ENCODE results near the gene NTM.

The NTM gene

GRCh38 chr11:131910178-131910522 lies 539.7 kb downstream of the NTM start:
- no peak overlapping the region for H3K4me3 ChIP-seq (ENCODE audit: low read length)
- TF ChIP-seq ZNF274 (IDR thresholded peaks at IDR 0.05; ENCODE audit: low read depth, low read length) = no peak

GRCh38 chr11:131910523-131911387 lies 540.3 kb downstream of the NTM start:
- H3K4me3 ChIP-seq (ENCODE audit: low read length) = peak overlapping the region; percentile 42; the same call in 1 of the 2 replicates
- no peak for TF ChIP-seq ZNF274 (IDR thresholded peaks at IDR 0.05; ENCODE audit: low read depth, low read length)

GRCh38 chr11:131911388-131912032 lies 541.1 kb downstream of the NTM start:
- H3K4me3 ChIP-seq (ENCODE audit: low read length) = peak overlapping the region; percentile 42; the same call in 1 of the 2 replicates

- TF ChIP-seq ZNF274 (IDR thresholded peaks at IDR 0.05; ENCODE audit: low read depth, low read length) = no peak
- no peak overlapping the region for H3K4me3 ChIP-seq (ENCODE audit: low read length)
These were observed 541.7 kb downstream of the NTM start for GRCh38 chr11:131912134-131912533.

GRCh38 chr11:131913267-131913666 lies 542.9 kb downstream of the NTM start:
- H3K4me3 ChIP-seq (ENCODE audit: low read length) = no peak overlapping the region
- TF ChIP-seq ZNF274 (IDR thresholded peaks at IDR 0.05; ENCODE audit: low read depth, low read length) = no peak

- no peak for TF ChIP-seq ZNF274 (IDR thresholded peaks at IDR 0.05; ENCODE audit: low read depth, low read length)
- no peak overlapping the region for H3K4me3 ChIP-seq (ENCODE audit: low read length)
These were observed 544.0 kb downstream of the NTM start for GRCh38 chr11:131914361-131914774.

GRCh38 chr11:131916638-131917037 lies 546.2 kb downstream of the NTM start:
- no peak overlapping the region for H3K4me3 ChIP-seq (ENCODE audit: low read length)
- TF ChIP-seq ZNF274 (IDR thresholded peaks at IDR 0.05; ENCODE audit: low read depth, low read length) = no peak

GRCh38 chr11:131917634-131918384 lies 547.4 kb downstream of the NTM start:
- no peak for TF ChIP-seq ZNF274 (IDR thresholded peaks at IDR 0.05; ENCODE audit: low read depth, low read length)
- no peak overlapping the region for H3K4me3 ChIP-seq (ENCODE audit: low read length)

GRCh38 chr11:131918663-131919062 lies 548.2 kb downstream of the NTM start:
- TF ChIP-seq ZNF274 (IDR thresholded peaks at IDR 0.05; ENCODE audit: low read depth, low read length) = no peak
- no peak overlapping the region for H3K4me3 ChIP-seq (ENCODE audit: low read length)

- no peak for TF ChIP-seq ZNF274 (IDR thresholded peaks at IDR 0.05; ENCODE audit: low read depth, low read length)
- no peak overlapping the region for H3K4me3 ChIP-seq (ENCODE audit: low read length)
These were observed 551.8 kb downstream of the NTM start for GRCh38 chr11:131922220-131922619.

- TF ChIP-seq ZNF274 (IDR thresholded peaks at IDR 0.05; ENCODE audit: low read depth, low read length) = no peak
These were observed 552.9 kb downstream of the NTM start for GRCh38 chr11:131923309-131923708.

GRCh38 chr11:131924001-131924400 lies 553.6 kb downstream of the NTM start:
- TF ChIP-seq ZNF274 (IDR thresholded peaks at IDR 0.05; ENCODE audit: low read depth, low read length) = no peak
- H3K4me3 ChIP-seq (ENCODE audit: low read length) = no peak overlapping the region

More at GRCh38 chr11:131923309-131923708, 552.9 kb downstream of the NTM start:
- H3K4me3 ChIP-seq (ENCODE audit: low read length) = no peak overlapping the region

GRCh38 chr11:131924457-131925201 lies 554.2 kb downstream of the NTM start:
- TF ChIP-seq ZNF274 (IDR thresholded peaks at IDR 0.05; ENCODE audit: low read depth, low read length) = no peak
- H3K4me3 ChIP-seq (ENCODE audit: low read length) = no peak overlapping the region

GRCh38 chr11:131925829-131926228 lies 555.4 kb downstream of the NTM start:
- no peak for TF ChIP-seq ZNF274 (IDR thresholded peaks at IDR 0.05; ENCODE audit: low read depth, low read length)
- no peak overlapping the region for H3K4me3 ChIP-seq (ENCODE audit: low read length)
